H1 (cell line): ENCODE data around the gene RNASE3. TPM values are rescaled to one million over a fixed set of nuclear protein-coding genes. Genes with fewer than 3 reads are reported as not detected.

ENCODE experiments used
- CTCF ChIA-PET: fragments of 300-600 bp; sonication (Branson Sonifier 250); formaldehyde crosslinking; loops from one replicate; lab custom pipeline; 2021; ENCODE audit not compliant: partially characterized antibody; lab: Charles Lee
- POLR2A ChIA-PET: fragments of 300-600 bp; sonication (Branson Sonifier 250); formaldehyde crosslinking; loops from one replicate; lab custom pipeline; 2021; ENCODE audit warnings: inconsistent platforms; ENCODE audit not compliant: partially characterized antibody; lab: Charles Lee
- DNase-seq, 2 experiments: peaks; one replicate each; pipeline versions ENCODE4 v3.0.0 to v3.0.0-alpha.2; 2010 to 2022; ENCODE audit warnings: low spot score in 2 of 2, low read depth in 1 of 2, mixed read lengths in 1 of 2
- FAIRE-seq: peaks from 2 replicates; lab custom pipeline; 2011; peaks lifted over from hg19 to GRCh38; lab: Jason Lieb, UNC
- H2AFZ ChIP-seq: 2 replicates; pipeline ENCODE4 v1.8.1; 2012; ENCODE audit warnings: low read length, inconsistent platforms
- H2AK5ac ChIP-seq: 2 replicates; pipeline ENCODE4 v1.6.1; 2013; ENCODE audit warnings: low read depth, low read length
- H2BK120ac ChIP-seq: replicated peaks from 2 replicates; pipeline ENCODE3; 2013; ENCODE audit warnings: low read depth, low read length, inconsistent platforms
- H2BK12ac ChIP-seq: 2 replicates; pipeline ENCODE4 v1.6.1; 2013; ENCODE audit warnings: low read depth, low read length
- H2BK15ac ChIP-seq: 2 replicates; pipeline ENCODE4 v1.6.1; 2013; ENCODE audit warnings: low read length
- H2BK20ac ChIP-seq: 2 replicates; pipeline ENCODE4 v1.6.1; 2013; ENCODE audit warnings: low read length
- H2BK5ac ChIP-seq: 2 replicates; pipeline ENCODE4 v1.6.1; 2013; ENCODE audit warnings: low read depth, low read length
- H3K14ac ChIP-seq: 2 replicates; pipeline ENCODE4 v1.6.1; 2013; ENCODE audit warnings: inconsistent platforms; ENCODE audit not compliant: insufficient read length
- H3K18ac ChIP-seq: 2 replicates; pipeline ENCODE4 v1.6.1; 2013; ENCODE audit warnings: low read length; ENCODE audit errors: extremely low read depth
- H3K23ac ChIP-seq: 2 replicates; pipeline ENCODE4 v1.6.1; 2013; ENCODE audit warnings: inconsistent platforms; ENCODE audit not compliant: insufficient read length
- H3K23me2 ChIP-seq: 2 replicates; pipeline ENCODE4 v1.6.1; 2013; ENCODE audit warnings: low read depth, low read length
- H3K27ac ChIP-seq: 2 replicates; pipeline ENCODE4 v1.6.1; 2011; ENCODE audit warnings: low read depth, low read length, inconsistent platforms
- H3K27me3 ChIP-seq, 4 experiments: replicated peaks in 1 of 4; 1 replicate in 1 of 4; 2 replicates in 3 of 4; pipeline versions ENCODE4 v1.6.1 to v1.8.1; 2011 to 2013; ENCODE audit warnings: low read length in 3 of 4, mild to moderate bottlenecking in 3 of 4, inconsistent platforms in 2 of 4, mixed read lengths in 2 of 4, moderate library complexity in 1 of 4; ENCODE audit not compliant: control insufficient read depth in 3 of 4, insufficient read depth in 3 of 4; ENCODE audit errors: extremely low read depth in 1 of 4
- H3K36me3 ChIP-seq, 4 experiments: 2 replicates each; pipeline versions ENCODE4 v1.6.1 to v1.8.1; 2011 to 2013; ENCODE audit warnings: mild to moderate bottlenecking in 4 of 4, low read length in 3 of 4, moderate library complexity in 2 of 4, control low read depth in 1 of 4, inconsistent platforms in 1 of 4; ENCODE audit not compliant: insufficient read depth in 4 of 4, control insufficient read depth in 2 of 4
- H3K4ac ChIP-seq: replicated peaks from 2 replicates; pipeline ENCODE3; 2013; ENCODE audit warnings: low read length, low read depth, mixed read lengths, inconsistent platforms; ENCODE audit not compliant: insufficient read length
- H3K4me1 ChIP-seq, 4 experiments: replicated peaks in 1 of 4; 1 replicate in 1 of 4; 2 replicates in 3 of 4; pipeline versions ENCODE4 v1.6.1 to v1.8.1; 2011 to 2013; ENCODE audit warnings: low read length in 3 of 4, inconsistent platforms in 2 of 4, mixed read lengths in 1 of 4; ENCODE audit not compliant: insufficient read depth in 4 of 4, control insufficient read depth in 3 of 4
- H3K4me2 ChIP-seq, 2 experiments: 2 replicates each; pipeline versions ENCODE4 v1.6.1 to v1.8.1; 2011 to 2013; ENCODE audit warnings: low read depth in 2 of 2, low read length in 2 of 2, control low read depth in 1 of 2, inconsistent platforms in 1 of 2, mild to moderate bottlenecking in 1 of 2; ENCODE audit not compliant: insufficient read depth in 1 of 2
- H3K4me3 ChIP-seq, 4 experiments: fragments of 200-600, 300-600 bp in 1 of 4; sonication (generic), shearing (Covaris generic), sonication (Bioruptor Twin) in 1 of 4; 2 replicates each; pipeline versions ENCODE4 v1.5.1 to v1.8.1; 2011 to 2016; ENCODE audit warnings: low read length in 4 of 4, low read depth in 3 of 4, control low read depth in 2 of 4, inconsistent platforms in 2 of 4, mild to moderate bottlenecking in 2 of 4, mixed read lengths in 1 of 4, moderate library complexity in 1 of 4; ENCODE audit not compliant: insufficient read depth in 2 of 4; ENCODE audit errors: extremely low read depth in 1 of 4
- H3K56ac ChIP-seq: replicated peaks from 2 replicates; pipeline ENCODE3; 2013; ENCODE audit warnings: low read depth, mild to moderate bottlenecking, mixed read lengths, low read length, inconsistent platforms; ENCODE audit not compliant: insufficient read length
- H3K79me1 ChIP-seq: 2 replicates; pipeline ENCODE4 v1.6.1; 2013; ENCODE audit warnings: low read depth, low read length, control low read depth
- H3K79me2 ChIP-seq, 2 experiments: 2 replicates each; pipeline versions ENCODE4 v1.6.1 to v1.8.1; 2012 to 2013; ENCODE audit warnings: low read length in 2 of 2, mild to moderate bottlenecking in 2 of 2, inconsistent platforms in 1 of 2; ENCODE audit not compliant: insufficient read depth in 2 of 2, control insufficient read depth in 1 of 2
- H3K9ac ChIP-seq, 4 experiments: replicated peaks in 1 of 4; 1 replicate in 1 of 4; 2 replicates in 3 of 4; pipeline versions ENCODE4 v1.6.1 to v1.8.1; 2011 to 2013; ENCODE audit warnings: low read depth in 3 of 4, low read length in 3 of 4, control low read depth in 2 of 4, mild to moderate bottlenecking in 2 of 4, moderate library complexity in 2 of 4, inconsistent platforms in 1 of 4; ENCODE audit errors: extremely low read depth in 1 of 4
- H3K9me3 ChIP-seq, 2 experiments: 2 replicates each; pipeline versions ENCODE4 v1.6.1 to v1.8.1; 2012 to 2013; ENCODE audit warnings: mild to moderate bottlenecking in 2 of 2, moderate library complexity in 2 of 2, control low read depth in 1 of 2, inconsistent platforms in 1 of 2, low read depth in 1 of 2, low read length in 1 of 2, mixed read lengths in 1 of 2; ENCODE audit not compliant: insufficient read depth in 2 of 2
- H4K20me1 ChIP-seq, 2 experiments: replicated peaks in 1 of 2; 2 replicates each; pipeline versions ENCODE3 to v1.8.1; 2011 to 2013; ENCODE audit warnings: inconsistent platforms in 2 of 2, low read length in 2 of 2, mild to moderate bottlenecking in 1 of 2; ENCODE audit not compliant: insufficient read depth in 2 of 2, control insufficient read depth in 1 of 2
- H4K5ac ChIP-seq: 2 replicates; pipeline ENCODE4 v1.6.1; 2013; ENCODE audit warnings: low read length, low read depth, mixed read lengths, inconsistent platforms; ENCODE audit not compliant: insufficient read length
- H4K8ac ChIP-seq: 2 replicates; pipeline ENCODE4 v1.8.0; 2013; ENCODE audit warnings: mild to moderate bottlenecking, moderate library complexity, low read length, inconsistent platforms; ENCODE audit not compliant: insufficient read depth; ENCODE audit errors: extremely low read depth
- H4K91ac ChIP-seq: replicated peaks from 2 replicates; pipeline ENCODE3; 2013; ENCODE audit warnings: low read length, mixed read lengths, inconsistent platforms; ENCODE audit not compliant: insufficient read length
- ASH2L ChIP-seq: fragments of 200-600, 300-600 bp; sonication (generic); IDR thresholded peaks from one replicate; pipeline ENCODE4 v1.7.1; 2017; ENCODE audit warnings: low read length
- CEBPB ChIP-seq: IDR thresholded peaks from 2 replicates; pipeline ENCODE4 v1.6.1; 2012; ENCODE audit warnings: low read depth, low read length
- E2F6 ChIP-seq: IDR thresholded peaks from 2 replicates; pipeline ENCODE4 v1.6.1; 2012; ENCODE audit warnings: inconsistent platforms
- EGR1 ChIP-seq: IDR thresholded peaks from 2 replicates; pipeline ENCODE4 v1.6.1; 2011; ENCODE audit warnings: low read depth, low read length, borderline replicate concordance
- EZH2 ChIP-seq: fragments of 200-600 bp; sonication (generic); IDR thresholded peaks from 2 replicates; pipeline ENCODE4 v1.7.1; 2012; ENCODE audit warnings: low read depth, mild to moderate bottlenecking, moderate library complexity, low read length, inconsistent platforms; ENCODE audit not compliant: severe bottlenecking
- RFX5 ChIP-seq: IDR thresholded peaks from 2 replicates; pipeline ENCODE4 v1.6.1; 2011; ENCODE audit warnings: low read depth, low read length, improper control_type of control experiment, borderline replicate concordance
- RNF2 ChIP-seq: fragments of 200-900, 300-1000 bp; sonication (generic); IDR thresholded peaks from 2 replicates; pipeline ENCODE4 v1.7.1; 2016; ENCODE audit warnings: borderline replicate concordance, low read depth, mild to moderate bottlenecking, antibody characterized with exemption, low read length; ENCODE audit not compliant: poor library complexity, severe bottlenecking; ENCODE audit errors: missing control alignments
- WGBS, 2 experiments: shearing (Covaris generic) in 1 of 2; methylation state at CpG; one replicate each; pipeline versions ENCODE4 v1.1.6 to v1.1.7; 2013 to 2015; ENCODE audit warnings: low lambda C conversion rate in 2 of 2, mixed read lengths in 2 of 2, inconsistent platforms in 1 of 2, low coverage in 1 of 2, missing lambda C conversion rate in 1 of 2; ENCODE audit not compliant: insufficient replicate concordance in 2 of 2, insufficient coverage in 1 of 2, insufficient read length in 1 of 2; ENCODE audit errors: extremely low coverage in 1 of 2, missing lambda C conversion rate in 1 of 2; 5-methylcytosine and 5-hydroxymethylcytosine counted together
- polyA plus RNA-seq, 7 experiments: library from polyadenylated mRNA; depleted of rRNA in 3 of 7; stranded (reverse) in 5 of 7; unstranded in 2 of 7; fragments of >200 nt in 5 of 7; fragments of 200-250 nt in 2 of 7; gene quantifications; 1 replicate in 5 of 7; 2 replicates in 1 of 7; 4 replicates in 1 of 7; pipeline versions ENCODE4 v1.2.1 to v1.2.3, GENCODE V29; 2011 to 2013; ENCODE audit warnings: missing spikeins in 2 of 7, mixed read lengths in 2 of 7
- total RNA-seq: library from RNA; stranded (reverse); fragmentation: NEBNext Ultra II Directional; extraction: Animal tissue kit (Norgen Biotek cat#: 25700); gene quantifications from 2 replicates; pipeline ENCODE4 v1.2.1, GENCODE V29; 2021

The RNASE3 gene
- total and polyA plus RNA-seq, 2 of the 8 experiments (the other 6 are each of a cell fraction or from before 2014, with no cell fraction given): not detected

GRCh38 chr14:20905676-20906075 lies 14.5 kb downstream of the RNASE3 start:
- Histone ChIP-seq H3K36me3 (no peaks in the 10 kb centered on the region), H3K9ac (no peak overlapping the region), H3K9me3 (peaks cover 0 to 3% of the 10 kb centered on the region in 2 experiments; a peak in 2 of 4 replicates), H3K79me2 (no peaks in the 10 kb centered on the region), H2AK5ac (no peak overlapping the region), H3K18ac (no peak overlapping the region), H2BK5ac (no peak overlapping the region), H4K5ac (no peak overlapping the region), H2AFZ (no peak overlapping the region), H3K27me3 (no peaks in the 10 kb centered on the region), H3K4ac (no peak overlapping the region), H3K23me2 (no peaks in the 10 kb centered on the region), H3K4me2 (no peak overlapping the region), H3K4me3 (no peak overlapping the region), H3K79me1 (no peaks in the 10 kb centered on the region), H3K56ac (no peak overlapping the region), H3K27ac (no peak overlapping the region), H4K8ac (no peak overlapping the region), H3K23ac (no peak overlapping the region), H3K14ac (no peak overlapping the region), H2BK120ac (no peak overlapping the region), H2BK20ac (no peak overlapping the region), H2BK15ac (no peak overlapping the region), H4K91ac (no peak overlapping the region), H3K4me1 (peaks cover 0 to 3% (median 0%) of the 10 kb centered on the region in 4 experiments; a peak in 1 of 7 replicates), H4K20me1 (no peaks in the 10 kb centered on the region), H2BK12ac (no peak overlapping the region)
- FAIRE-seq: no peak
- 94% methylated on average over 2 of the region's 2 CpGs; no CpG with 5 or more reads in 1 of the 2 experiments for WGBS, 2 experiments
- ChIA-PET POLR2A (no interaction called here), CTCF (interaction anchor here (0.9 to 3.1 kb wide), 11 partner anchors 9 to 209 kb away, joined by 3 to 21 read pairs (median 4); no protein-coding TSS in a partner anchor)
- no peak for TF ChIP-seq RFX5
- no peak for TF ChIP-seq RNF2
- no peak for TF ChIP-seq EZH2
- no peak for TF ChIP-seq E2F6
- no peak for TF ChIP-seq CEBPB
- TF ChIP-seq EGR1: no peak
- TF ChIP-seq ASH2L: no peak
- no peak for DNase-seq
